BLaER1 (cell line): Measurements from ENCODE around the gene TRIM61.
"Not testable (repeated sequence)": the region's sequence is repeated elsewhere in the genome, so short reads cannot be mapped to it uniquely, and the experiment has no call there.

Experiments
- H3K27ac ChIP-seq: shearing (Covaris generic); formaldehyde crosslinking; 2 replicates; pipeline ENCODE4 v1.8.1; 2022
- H3K27me3 ChIP-seq: shearing (Covaris generic); formaldehyde crosslinking; 2 replicates; pipeline ENCODE4 v1.8.1; 2022
- H3K36me3 ChIP-seq: shearing (Covaris generic); formaldehyde crosslinking; 2 replicates; pipeline ENCODE4 v1.8.1; 2022
- H3K4me1 ChIP-seq: shearing (Covaris generic); formaldehyde crosslinking; 2 replicates; pipeline ENCODE4 v1.8.1; 2022
- H3K4me2 ChIP-seq: shearing (Covaris generic); formaldehyde crosslinking; 2 replicates; pipeline ENCODE4 v1.8.1; 2022
- H3K4me3 ChIP-seq: shearing (Covaris generic); formaldehyde crosslinking; 2 replicates; pipeline ENCODE4 v1.8.1; 2022
- H3K9ac ChIP-seq: shearing (Covaris generic); formaldehyde crosslinking; 2 replicates; pipeline ENCODE4 v1.8.1; 2022
- H3K9me3 ChIP-seq: shearing (Covaris generic); formaldehyde crosslinking; 2 replicates; pipeline ENCODE4 v1.8.1; 2022
- H4K20me1 ChIP-seq: shearing (Covaris generic); formaldehyde crosslinking; 2 replicates; pipeline ENCODE4 v1.8.1; 2022
- Cebpa-rat ChIP-seq: shearing (Covaris generic); IDR thresholded peaks from 2 replicates; pipeline ENCODE4 v1.8.1; 2022

TRIM61 gene

DNA sequence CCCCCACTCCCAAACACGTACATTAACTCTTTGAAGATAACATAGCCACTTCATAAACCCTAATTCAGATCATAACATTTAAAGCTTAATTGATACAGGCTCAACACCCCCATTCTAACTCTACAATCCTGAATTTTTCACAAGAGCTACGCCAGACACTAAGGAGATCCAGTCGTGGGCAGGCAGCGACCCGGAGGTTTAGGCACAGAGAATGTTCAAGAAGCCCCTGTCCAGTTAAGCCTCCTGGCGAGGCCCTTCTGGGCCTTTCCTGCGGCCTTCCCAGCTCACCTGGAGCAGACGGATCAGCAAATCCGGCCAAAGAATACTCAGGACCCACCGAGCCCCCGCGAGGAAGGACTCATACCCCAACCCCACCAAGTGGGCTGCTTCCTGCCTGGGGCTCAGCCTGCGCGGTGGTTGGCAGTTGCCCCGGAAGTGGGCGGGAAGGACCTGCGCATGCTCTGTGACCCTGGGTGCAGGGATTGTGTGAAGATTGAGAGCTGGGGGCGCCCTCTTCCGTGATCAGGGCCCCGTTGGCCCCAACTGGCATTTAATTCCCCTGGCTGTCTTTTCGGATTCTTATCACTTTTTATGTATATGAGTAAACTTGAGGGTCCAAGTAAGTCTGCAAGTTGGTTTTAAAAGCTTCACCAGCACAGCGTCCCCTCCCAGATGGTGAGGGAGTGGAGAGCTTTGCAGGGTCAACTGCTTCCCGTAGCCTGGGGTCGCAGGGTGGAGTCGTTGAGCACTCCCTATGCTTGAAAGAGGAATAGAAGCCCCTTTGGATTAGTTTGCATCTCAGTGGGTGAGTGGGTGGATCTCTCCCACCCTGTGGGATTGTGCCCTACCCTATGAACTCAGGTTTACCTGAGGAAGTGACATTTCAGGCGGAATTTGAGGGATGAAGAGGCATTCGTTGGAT lies at the start of gene TRIM61:
TRIM61 (minus strand) TSS at position 415 of the 922 bp plus-strand sequence. CDS start 7,655 bp downstream, outside the sequence.
- Histone ChIP-seq H3K4me2 (no peak within 1 kb of the TSS), H4K20me1 (no peaks in the 10 kb centered on the region)

DNA sequence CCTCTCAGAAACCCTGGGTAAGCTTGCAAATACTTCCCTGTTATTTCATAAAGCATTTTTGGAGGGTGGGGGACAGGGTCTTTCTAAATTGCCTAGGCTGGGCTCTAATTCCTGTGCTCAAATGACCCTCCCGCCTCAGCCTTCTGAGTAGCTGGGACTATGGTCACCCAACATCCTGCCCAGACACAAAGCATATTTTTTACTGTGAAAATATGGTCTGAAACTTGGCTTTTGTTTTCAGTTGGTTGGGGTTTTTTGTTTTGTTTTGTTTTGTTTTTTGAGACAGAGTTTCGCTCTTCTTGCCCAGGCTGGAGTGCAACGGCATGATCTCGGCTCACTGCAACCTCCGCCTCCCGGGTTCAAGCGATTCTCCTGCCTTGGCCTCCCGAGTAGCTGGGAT lies 48.3 kb upstream of the TRIM61 start:
- H3K4me1 ChIP-seq, H3K27ac ChIP-seq, H3K9me3 ChIP-seq, H3K27me3 ChIP-seq, H3K9ac ChIP-seq, H3K4me3 ChIP-seq, H4K20me1 ChIP-seq, H3K36me3 ChIP-seq, H3K4me2 ChIP-seq: not testable (repeated sequence)

More for the DNA sequence above, at the start of gene TRIM61:
- H3K9ac ChIP-seq, result no peak within 1 kb of the TSS
- H3K27ac ChIP-seq, result no peak within 1 kb of the TSS
- no peaks in the 10 kb centered on the region for H3K36me3 ChIP-seq
- no peak within 1 kb of the TSS for H3K4me3 ChIP-seq
- H3K27me3 ChIP-seq, result no peaks in the 10 kb centered on the region
- no peaks in the 10 kb centered on the region for H3K4me1 ChIP-seq
- peaks cover 26% of the 10 kb centered on the region for H3K9me3 ChIP-seq
- TF ChIP-seq Cebpa-rat, result no peak

DNA sequence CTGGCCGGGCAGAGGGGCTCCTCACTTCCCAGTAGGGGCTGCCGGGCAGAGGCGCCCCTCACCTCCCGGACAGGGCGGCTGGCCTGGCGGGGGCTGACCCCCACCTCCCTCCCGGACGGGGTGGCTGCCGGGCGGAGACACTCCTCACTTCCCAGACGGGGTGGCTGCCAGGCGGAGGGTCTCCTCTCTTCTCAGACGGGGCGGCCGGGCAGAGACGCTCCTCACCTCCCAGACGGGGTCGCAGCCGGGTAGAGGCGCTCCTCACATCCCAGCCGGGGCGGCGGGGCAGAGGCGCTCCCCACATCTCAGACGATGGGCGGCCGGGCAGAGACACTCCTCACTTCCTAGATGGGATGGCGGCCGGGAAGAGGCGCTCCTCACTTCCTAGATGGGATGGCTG lies 42.5 kb upstream of the TRIM61 start:
- H3K4me2 ChIP-seq, H3K27me3 ChIP-seq, H3K36me3 ChIP-seq, H4K20me1 ChIP-seq, H3K4me1 ChIP-seq, H3K9ac ChIP-seq, H3K9me3 ChIP-seq, H3K27ac ChIP-seq, H3K4me3 ChIP-seq: not testable (repeated sequence)

DNA sequence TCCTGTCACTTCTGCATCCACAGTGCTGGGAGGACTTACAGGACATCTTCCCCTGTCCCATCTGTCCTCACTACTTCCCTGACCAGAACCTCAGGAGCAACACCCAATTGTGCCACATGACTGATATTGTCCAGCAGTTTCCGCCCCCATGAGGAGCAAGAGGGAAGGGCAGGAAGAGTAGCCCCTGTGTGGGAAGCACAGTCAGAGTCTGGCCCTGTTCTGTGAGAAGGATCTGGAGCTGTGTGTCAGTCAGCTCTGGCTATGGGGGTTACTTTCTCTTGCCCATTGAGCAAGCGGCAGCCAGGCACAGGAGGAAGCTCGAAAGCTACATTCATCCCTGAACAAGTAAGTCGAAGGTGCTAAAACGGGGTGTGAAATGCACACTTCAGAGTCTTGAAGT lies 39.5 kb upstream of the TRIM61 start:
- no peaks in the 10 kb centered on the region for H3K4me1 ChIP-seq
- TF ChIP-seq Cebpa-rat, result no peak

DNA sequence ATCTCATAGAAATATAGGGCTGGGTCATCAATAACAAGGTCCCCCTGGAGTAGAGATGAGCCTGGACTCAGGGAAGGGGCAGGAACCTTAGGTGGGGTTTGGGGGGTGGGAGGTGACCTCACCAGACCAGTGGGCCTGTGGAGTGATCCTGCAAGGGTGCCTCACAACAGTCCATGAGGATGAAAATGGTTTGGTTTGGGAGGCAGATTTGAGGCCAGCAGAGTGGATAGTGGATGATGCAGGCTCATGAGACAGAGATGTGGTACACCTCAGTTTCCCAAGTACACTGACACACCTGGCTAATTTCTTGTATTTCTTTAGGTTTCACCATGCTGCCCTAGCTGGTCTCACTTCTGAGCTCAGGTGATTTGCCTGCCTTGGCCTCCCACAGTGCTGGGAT lies 36.2 kb upstream of the TRIM61 start:
- H3K9ac ChIP-seq, result no peak overlapping the region
- no peak overlapping the region for H3K4me2 ChIP-seq
- H3K36me3 ChIP-seq, result no peaks in the 10 kb centered on the region
- H4K20me1 ChIP-seq, result no peaks in the 10 kb centered on the region
- no peak for TF ChIP-seq Cebpa-rat
- no peaks in the 10 kb centered on the region for H3K9me3 ChIP-seq
- H3K4me3 ChIP-seq, result no peak overlapping the region
- no peaks in the 10 kb centered on the region for H3K4me1 ChIP-seq
- H3K27me3 ChIP-seq, result no peaks in the 10 kb centered on the region
- H3K27ac ChIP-seq, result no peak overlapping the region

More for the DNA sequence above, 39.5 kb upstream of the TRIM61 start:
- Histone ChIP-seq H3K9me3 (no peaks in the 10 kb centered on the region), H3K36me3 (no peaks in the 10 kb centered on the region), H3K27ac (no peak overlapping the region), H4K20me1 (no peaks in the 10 kb centered on the region), H3K4me3 (no peak overlapping the region), H3K27me3 (no peaks in the 10 kb centered on the region), H3K9ac (no peak overlapping the region), H3K4me2 (no peak overlapping the region)

DNA sequence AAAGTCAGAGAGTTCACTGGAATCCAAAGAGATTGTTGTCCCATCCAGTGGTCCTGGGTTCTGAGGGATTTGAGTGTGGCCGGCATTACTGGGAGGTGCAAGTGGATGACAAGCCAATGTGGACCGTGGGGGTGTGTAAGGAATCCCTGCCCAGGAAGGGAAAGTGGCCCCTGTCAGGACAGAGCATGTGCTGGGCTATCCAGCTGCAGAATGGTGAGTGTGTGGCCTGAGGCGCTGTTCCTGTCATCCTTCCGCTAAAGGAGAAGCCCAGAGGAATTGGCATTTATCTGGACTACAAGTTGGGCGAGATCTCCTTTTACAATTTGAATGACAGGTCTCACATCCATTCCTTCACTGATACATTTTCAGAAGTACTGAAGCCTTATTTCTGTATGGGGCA lies 33.9 kb upstream of the TRIM61 start:
- H3K4me3 ChIP-seq, result no peak overlapping the region
- H3K9ac ChIP-seq, result no peak overlapping the region
- H3K27ac ChIP-seq, result no peak overlapping the region
- H3K36me3 ChIP-seq, result no peaks in the 10 kb centered on the region
- no peak for TF ChIP-seq Cebpa-rat
- no peaks in the 10 kb centered on the region for H4K20me1 ChIP-seq
- H3K9me3 ChIP-seq, result no peaks in the 10 kb centered on the region
- no peaks in the 10 kb centered on the region for H3K4me1 ChIP-seq
- no peak overlapping the region for H3K4me2 ChIP-seq
- H3K27me3 ChIP-seq, result no peaks in the 10 kb centered on the region

DNA sequence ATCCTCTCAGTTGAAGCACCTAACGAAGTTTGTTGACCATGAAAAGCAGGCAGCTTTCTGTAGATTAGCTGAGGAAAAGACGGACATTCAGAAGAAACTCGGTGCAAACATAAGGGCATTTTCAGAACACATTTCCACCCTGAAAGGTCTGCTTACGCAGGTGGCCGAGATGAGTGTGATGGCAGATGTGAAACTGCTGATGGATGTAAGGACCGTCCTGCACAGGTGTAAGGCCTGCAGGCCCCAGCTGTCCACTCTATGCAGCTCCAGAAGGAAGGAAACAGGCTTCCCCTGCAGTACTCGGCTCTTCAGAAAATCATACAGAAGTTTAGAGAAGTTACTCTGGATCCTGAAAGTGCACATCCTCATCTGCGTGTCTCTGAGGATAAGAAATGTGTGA lies 33.5 kb upstream of the TRIM61 start:
- Histone ChIP-seq H3K9me3 (no peaks in the 10 kb centered on the region), H3K4me3 (no peak overlapping the region), H3K27ac (no peak overlapping the region), H3K27me3 (no peaks in the 10 kb centered on the region), H3K4me1 (no peaks in the 10 kb centered on the region), H3K9ac (no peak overlapping the region), H3K36me3 (no peaks in the 10 kb centered on the region), H4K20me1 (no peaks in the 10 kb centered on the region), H3K4me2 (no peak overlapping the region)
- no peak for TF ChIP-seq Cebpa-rat

DNA sequence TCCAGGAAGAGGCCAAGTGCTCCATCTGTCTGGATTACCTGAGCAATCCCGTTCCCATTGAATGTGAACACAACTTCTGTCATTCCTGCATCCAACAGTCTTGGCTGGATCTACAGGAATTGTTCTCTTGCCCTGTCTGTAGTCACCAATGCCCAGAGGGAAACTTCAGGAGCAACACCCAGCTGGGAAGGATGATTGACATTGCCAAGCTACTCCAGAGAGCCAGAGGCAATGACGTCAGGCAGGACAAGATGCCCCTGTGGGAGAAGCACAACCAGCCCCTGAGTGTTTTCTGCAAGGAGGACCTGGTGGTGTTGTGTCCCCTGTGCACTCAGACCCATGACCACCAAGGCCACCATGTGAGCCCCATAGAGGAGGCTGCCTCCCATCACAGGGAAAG lies 33.0 kb upstream of the TRIM61 start:
- Histone ChIP-seq H3K4me1 (no peaks in the 10 kb centered on the region), H3K27me3 (no peaks in the 10 kb centered on the region), H3K4me3 (no peak overlapping the region), H4K20me1 (no peaks in the 10 kb centered on the region), H3K9ac (no peak overlapping the region), H3K36me3 (no peaks in the 10 kb centered on the region), H3K9me3 (no peaks in the 10 kb centered on the region), H3K27ac (no peak overlapping the region), H3K4me2 (no peak overlapping the region)
- no peak for TF ChIP-seq Cebpa-rat

DNA sequence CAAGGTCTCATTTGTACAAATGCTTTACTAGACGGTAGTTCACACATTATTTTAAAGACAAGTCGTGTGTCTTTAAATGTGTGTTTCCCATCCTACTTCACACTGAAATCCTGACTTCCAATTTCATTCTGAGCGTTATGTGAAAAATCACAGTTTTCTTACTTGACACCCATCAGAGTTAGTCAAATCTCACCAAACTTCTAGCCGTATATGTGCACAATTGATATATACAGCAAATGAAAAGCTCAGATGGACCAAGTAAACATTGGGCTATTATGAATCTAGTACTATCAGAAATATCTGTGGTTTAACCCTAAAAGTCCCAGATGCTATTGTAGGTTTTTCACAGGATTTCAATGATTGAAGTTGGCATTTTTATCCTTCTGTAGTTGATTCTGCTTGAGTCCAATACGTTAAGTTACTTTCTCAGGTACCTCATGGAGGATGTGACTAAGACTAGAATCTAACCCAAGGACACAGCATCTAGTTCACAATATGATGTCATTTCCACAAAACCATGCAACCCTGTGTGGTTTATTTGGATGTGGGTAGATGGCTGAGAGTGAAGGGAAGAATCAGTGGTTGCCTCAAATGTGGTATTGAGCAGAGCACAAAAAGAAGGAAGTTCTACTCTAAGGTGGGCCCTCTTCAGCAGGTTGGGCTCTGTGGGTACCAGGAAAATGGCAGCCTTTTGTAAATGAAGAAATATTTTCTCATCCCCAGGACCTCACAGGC lies 32.2 kb upstream of the TRIM61 start:
- no peaks in the 10 kb centered on the region for H3K9me3 ChIP-seq
- no peak for TF ChIP-seq Cebpa-rat
- H3K4me3 ChIP-seq, result no peak overlapping the region
- no peak overlapping the region for H3K27ac ChIP-seq
- H3K27me3 ChIP-seq, result no peaks in the 10 kb centered on the region
- H3K4me1 ChIP-seq, result no peaks in the 10 kb centered on the region
- no peak overlapping the region for H3K9ac ChIP-seq
- no peak overlapping the region for H3K4me2 ChIP-seq
- H4K20me1 ChIP-seq, result no peaks in the 10 kb centered on the region
- H3K36me3 ChIP-seq, result no peaks in the 10 kb centered on the region

DNA sequence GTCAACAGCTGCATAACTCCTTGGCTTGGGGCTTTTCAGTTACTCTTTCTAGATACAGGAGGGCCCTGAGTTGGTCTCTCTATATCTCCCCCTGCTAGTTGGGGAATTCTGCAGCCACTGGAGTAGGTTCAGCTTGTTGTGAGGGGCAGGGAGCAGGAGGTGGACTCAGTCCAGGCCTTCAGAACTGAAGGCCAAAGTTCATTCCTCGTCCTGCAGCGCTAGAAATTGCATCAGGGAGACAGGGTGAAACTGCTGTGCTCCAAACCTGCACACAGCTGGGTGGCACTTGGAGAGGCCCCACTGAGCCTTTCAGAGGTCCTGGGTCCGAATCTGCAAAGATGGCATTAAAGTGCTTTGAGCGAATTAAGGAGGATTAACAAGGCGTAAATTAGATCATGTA lies 29.4 kb upstream of the TRIM61 start:
- Histone ChIP-seq H4K20me1 (no peaks in the 10 kb centered on the region), H3K4me3 (no peak overlapping the region), H3K9ac (no peak overlapping the region), H3K4me1 (no peaks in the 10 kb centered on the region), H3K27ac (no peak overlapping the region), H3K4me2 (no peak overlapping the region), H3K9me3 (no peaks in the 10 kb centered on the region), H3K36me3 (no peaks in the 10 kb centered on the region), H3K27me3 (no peaks in the 10 kb centered on the region)
- TF ChIP-seq Cebpa-rat, result no peak
